ENCODE data around the gene CPNE5. TPM values are rescaled to one million over a fixed set of nuclear protein-coding genes. Genes with fewer than 3 reads are reported as not detected.

Gene CPNE5
- polyA plus RNA-seq, 3 donors, result 10.1 to 12.4 (median 11.1) TPM

DNA sequence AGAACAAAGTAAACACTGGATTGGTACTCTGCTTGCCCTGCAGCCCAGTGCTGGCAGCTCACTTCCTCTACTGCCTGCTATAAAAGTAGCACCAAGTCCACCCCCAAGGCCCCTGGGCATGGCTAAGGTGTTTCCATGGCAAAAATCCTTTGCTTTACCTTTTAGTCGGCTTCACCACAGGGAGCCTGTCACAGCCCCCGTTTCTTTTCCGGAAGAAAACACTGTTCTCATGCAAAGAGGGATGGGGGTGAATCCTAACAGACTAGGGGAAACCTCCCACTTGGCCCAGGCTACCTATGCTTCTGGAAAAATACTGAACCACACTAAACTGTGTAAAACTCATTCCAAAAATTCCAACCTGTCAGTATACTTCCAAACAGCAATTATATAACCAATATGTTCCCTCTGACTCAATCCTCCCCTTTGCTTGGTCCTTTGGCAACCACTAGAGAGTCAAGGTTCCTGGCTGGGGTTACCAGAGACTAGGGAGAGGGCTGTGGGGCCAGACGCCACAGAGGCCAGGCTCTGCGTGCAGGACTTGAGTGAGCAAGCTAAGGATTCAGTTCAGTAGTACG lies 19.2 kb upstream of the CPNE5 start:
- DNase-seq (ENCODE audit: low read depth in 3 of 3, low spot score in 2 of 3), result no peak

DNA sequence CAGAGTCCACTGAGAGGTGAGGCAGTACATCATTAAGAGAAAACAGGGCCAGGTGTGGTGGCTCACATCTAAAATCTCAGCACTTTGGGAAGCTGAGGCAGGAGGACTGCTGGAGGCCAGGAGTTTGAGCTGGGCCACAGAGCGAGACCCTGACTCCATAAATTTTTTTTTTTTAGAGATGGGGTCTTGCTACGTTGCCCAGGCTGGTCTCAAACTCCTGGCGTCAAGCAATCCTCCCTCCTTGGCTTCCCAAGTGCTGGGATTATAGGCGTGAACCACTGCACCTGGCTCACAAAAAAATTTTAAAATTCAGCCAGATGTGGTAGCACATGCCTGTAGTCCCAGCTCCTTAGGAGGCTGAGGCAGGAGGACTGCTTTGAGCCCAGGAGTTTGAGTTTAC lies 18.1 kb upstream of the CPNE5 start:
- no peak for DNase-seq (ENCODE audit: low read depth in 3 of 3, low spot score in 2 of 3)

DNA sequence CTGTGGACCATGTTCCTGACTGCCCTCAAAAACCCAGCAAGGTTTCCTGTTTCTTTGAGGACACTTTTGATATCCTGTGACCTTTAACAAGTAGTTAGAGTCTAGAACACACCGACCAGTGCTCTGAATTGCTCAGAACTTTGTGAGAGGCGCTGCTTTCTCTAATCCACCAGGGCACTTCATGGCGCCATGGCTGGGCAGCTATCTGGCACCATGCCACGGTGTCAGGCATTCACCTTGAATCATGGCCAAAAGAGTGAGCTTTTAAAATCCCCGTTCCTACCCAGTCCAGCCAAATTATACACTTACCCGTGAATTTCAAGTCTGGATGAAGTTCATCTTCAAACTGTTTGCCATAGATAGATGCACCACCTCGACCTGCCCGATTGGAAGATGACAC lies 17.0 kb upstream of the CPNE5 start:
- no peak for DNase-seq (ENCODE audit: low read depth in 3 of 3, low spot score in 2 of 3)

DNA sequence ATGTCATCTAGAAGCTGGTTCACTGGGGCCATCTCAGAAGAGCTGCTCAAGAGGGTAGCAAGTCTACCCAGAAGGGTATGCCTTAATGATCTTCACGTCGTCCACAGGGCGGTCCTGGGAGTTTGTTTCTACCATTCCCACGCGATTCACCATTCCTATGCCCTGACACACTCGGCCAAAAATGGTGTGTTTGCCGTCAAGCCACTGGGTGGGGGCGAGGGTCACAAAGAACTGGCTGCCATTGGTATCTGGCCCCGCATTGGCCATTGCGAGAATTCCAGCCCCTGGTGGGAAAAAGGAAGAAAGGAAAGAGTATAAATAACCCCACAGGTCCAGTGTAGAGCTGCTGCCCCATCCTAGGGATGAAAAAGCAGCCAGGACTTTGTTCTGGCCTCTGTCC lies 16.5 kb upstream of the CPNE5 start:
- DNase-seq (ENCODE audit: low read depth in 3 of 3, low spot score in 2 of 3), result no peak

DNA sequence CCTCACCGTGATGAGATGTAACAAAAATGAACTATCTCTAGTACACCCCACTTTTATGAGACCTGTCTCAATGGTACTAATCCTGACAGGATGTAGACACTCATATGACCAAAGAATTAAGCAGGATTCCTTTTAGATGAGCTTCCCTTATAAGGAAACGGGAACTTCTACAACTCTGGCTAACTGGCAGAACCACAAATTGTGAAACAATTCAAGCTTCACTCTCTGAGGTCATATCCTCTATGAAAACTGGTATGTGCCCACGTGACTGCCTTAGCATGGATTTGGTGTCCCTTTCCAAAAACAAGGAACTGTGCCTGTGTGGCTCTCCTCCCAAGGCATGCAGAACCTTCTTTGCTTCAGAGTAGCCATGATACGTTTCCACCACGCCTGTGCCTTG lies 14.1 kb upstream of the CPNE5 start:
- DNase-seq (ENCODE audit: low read depth in 3 of 3, low spot score in 2 of 3), result no peak

DNA sequence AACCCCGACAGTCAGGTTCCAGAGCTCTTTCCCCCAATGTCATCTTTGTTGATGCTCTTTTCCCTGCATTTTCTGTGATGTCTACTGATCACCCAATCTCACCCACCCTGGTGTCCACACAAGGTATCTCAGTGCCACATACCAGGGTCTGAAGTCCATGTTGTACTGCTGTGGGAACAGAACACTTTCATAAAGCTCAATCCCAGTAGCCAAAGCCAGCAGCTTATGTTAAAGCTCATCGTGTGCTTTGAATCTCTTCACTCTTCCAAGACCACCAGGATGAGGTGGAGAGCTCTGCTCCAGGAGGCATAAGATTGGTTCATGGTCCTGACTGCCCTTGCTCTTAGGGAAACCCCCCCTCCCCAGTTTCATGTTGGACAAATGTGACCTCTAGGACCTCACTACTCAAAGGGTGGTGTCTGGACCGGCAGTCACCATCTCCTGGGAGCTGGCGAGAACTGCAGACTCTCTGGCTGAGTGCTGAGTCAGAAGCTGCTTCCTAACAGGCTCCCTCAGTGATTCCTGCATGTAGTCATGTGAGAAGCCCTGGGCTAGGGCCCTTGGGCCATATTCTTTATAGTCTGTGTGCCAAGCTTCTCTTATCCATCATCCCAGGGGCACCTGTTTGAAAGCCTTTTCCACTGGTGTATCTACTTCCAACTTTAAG lies 13.4 kb upstream of the CPNE5 start:
- DNase-seq (ENCODE audit: low read depth in 3 of 3, low spot score in 2 of 3), result no peak

DNA sequence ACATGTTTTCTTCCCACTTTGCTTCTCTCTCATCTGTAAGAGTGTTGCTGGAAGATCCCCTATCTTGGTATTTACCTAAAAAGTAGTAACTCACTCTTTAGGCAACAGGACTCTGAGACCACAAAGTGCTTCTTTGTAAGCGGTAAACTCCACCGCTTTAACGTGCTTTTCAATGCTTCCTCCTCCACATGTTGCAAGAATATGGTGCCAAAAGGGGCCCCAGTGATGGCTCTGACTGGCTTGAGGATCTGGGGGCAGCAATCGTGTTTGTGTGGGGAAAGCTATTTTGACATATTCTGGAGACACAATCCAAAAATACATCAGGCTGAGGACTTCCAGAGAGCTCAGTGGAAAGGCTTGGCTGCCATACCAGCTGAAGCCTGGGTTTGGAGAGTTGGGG lies 12.4 kb upstream of the CPNE5 start:
- DNase-seq (ENCODE audit: low read depth in 3 of 3, low spot score in 2 of 3), result no peak

DNA sequence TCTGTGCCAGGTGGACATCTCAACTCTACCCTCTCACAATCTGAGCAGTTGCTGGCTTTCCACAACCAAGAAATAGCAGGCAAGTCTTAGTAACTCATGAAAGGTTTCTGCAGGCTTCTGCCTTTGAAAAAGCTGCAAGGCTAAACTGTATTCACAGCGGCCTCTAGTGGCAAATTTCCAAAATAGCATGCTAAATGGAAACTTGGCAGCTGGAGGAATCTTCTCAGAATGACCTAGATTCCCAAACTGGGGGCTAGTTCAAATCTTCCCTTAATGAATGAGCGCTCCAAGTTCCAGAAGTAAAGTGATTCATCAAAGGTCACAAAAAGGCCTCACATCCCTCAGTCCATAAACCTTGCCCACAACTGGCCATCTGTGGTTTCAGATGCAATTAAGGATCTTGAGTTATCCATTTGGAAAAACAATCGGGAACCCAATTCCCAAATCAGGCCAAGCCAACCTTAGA lies 11.9 kb upstream of the CPNE5 start:
- DNase-seq (ENCODE audit: low read depth in 3 of 3, low spot score in 2 of 3), result peak in 2 of 3 donors; percentile 62 to 71

DNA sequence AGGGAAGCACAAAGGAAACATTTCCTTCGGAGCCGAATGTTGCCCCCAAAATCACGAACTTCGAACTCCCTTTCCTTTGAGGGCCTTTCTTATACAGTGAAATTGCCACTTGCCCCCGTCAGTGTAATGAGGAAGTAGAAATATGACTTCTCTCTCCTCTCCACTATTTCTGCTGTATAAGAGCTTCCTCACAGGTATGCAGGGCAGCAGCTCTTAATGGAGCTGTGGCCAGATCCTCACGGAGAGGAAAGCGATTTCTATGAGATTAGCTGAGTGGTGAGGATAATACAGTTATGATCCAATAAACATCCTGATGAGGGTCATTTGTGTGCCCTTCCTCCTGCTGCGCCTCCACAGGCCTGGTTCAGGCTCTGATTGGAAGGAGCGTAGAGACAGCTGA lies 10.8 kb upstream of the CPNE5 start:
- no peak for DNase-seq (ENCODE audit: low read depth in 3 of 3, low spot score in 2 of 3)

DNA sequence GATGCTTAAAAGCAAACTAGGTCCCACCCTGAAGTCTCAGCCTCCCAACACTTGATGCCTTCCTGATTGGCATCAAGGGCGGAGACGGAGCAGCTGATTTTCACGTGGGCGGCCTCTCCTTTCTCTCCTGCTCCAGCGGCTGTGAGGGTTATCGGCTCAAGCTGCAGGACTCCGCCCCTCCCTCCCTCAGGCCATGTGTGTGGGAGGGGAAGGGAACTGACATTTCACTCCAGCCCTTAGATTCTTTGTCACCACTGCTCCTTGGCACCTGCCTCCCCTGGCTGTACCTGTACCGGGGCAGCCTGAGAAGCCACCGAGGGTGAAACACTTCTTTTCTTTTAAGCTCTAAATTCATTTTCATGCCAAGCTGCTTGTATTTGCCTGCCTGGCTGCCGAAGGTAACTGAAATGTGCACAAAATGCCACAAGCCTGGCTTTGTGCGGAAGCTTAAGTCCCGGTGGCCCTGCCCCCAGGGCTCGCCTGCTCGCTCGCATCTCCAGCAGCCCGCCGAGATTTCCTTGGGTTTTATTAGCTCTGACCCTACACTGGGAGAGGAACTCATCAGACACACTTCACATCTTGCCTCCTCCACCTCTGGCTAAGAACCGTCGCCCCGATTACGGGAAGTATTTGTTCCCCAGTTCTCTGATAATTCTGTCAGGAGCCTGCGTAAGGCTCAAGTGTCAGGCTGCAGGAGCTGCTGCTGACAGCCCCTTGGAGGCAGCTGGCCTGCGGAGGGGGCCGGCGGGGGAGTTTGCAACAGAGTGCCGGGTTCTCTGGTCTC lies 9.6 kb upstream of the CPNE5 start:
- peak in 1 of 3 donors; percentile 55 for DNase-seq (ENCODE audit: low read depth in 3 of 3, low spot score in 2 of 3)

DNA sequence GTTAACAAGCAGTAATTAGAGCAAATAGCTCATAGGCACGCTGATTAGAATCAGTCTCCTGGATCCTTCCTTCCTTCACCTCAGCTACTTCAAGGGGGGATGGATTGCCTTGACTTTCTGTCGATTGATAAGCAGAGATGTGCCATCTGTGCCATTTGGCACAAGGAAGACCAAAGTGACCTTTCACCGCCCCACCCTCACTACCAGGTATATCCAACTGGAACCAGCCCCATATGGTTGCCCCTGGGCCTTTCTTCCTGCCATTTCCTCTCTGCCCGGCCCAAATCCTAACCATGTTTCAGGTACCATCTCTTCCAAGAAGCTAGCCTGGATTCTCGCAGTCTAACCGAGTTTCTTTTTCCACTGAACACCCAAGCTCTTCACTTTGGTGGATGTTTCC lies 8.7 kb upstream of the CPNE5 start:
- DNase-seq (ENCODE audit: low read depth in 3 of 3, low spot score in 2 of 3), result no peak

DNA sequence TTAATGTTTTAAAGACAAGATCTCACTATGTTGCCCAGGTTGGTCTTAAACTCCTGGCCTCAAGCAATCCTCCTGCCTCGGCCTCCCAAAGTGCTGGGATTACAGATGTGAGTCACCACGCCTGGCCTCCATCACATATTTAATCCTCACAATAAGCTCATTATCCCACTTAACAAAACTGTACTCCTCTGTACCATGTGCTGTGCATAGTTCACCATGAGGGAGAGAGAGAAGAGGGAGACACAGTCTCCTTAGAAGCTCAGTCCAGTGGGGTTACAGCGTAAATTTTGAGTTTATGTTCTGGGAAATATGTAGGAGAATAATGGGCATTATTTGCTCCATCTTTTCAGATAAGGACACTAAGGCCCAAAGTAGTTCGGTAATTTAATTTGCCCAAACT lies 7.9 kb upstream of the CPNE5 start:
- no peak for DNase-seq (ENCODE audit: low read depth in 3 of 3, low spot score in 2 of 3)

DNA sequence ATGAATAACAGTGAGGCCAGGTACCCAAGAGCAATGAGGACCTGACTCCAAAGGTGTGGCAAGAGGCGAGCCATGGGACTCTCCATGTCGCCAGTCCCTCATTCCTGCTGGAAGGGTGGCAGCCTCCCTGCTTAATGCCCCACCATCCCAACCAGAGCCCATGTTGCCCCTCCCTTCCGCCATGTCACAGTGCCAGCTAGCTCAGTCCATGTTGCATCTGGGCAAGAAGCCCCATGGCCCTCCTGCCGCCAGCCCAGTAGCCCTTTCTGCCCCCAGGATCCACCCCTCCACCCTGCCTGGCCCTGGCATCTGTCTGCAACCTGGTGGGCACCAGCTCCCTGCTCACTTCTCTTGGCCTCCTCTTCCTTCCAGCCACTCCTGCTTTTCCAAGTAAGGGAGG lies 6.0 kb upstream of the CPNE5 start:
- DNase-seq (ENCODE audit: low read depth in 3 of 3, low spot score in 2 of 3), result no peak

DNA sequence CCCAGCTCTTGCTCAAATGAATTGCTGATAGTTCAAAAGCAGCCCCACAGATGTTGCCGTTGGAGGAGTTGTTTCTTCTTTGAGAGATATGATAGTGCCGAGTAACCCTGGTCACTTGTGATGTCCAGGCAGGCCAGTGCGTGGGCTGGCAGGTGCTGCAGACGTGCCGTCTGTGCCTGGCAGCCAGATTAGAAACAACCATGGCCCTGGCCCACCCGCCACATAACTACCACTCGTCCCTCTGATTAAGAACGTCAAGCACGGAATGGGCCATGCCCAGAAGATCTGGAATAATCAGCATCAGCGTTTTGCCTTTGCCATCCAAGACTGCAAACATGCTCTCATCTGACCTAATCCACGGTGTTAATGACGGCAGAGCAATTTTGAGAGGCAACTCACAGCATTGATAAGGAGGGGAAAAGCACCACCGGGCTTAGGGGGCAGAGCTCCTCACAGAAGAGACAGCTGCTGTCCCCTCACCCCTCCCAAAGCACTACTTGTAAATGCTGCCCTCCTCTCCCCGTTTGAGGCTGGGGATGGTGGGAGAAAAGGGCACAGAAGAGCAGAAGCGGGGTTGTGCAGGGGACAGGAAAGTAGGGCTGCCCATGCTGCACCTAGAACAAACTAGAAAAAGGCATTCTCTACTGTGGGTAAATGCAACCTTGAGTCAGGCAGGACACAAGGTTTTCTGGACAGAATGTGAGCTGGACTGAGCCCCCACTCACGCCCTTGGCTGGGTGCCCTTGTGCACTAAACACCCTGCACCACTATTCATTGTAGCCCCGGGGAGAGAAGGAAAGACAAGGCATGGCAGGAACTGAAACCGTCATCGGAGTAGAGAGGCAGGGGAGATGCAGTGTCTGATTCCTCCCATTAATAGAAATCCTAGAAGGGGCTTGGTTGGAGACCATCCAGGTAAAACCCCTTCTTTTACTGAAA lies 5.3 kb upstream of the CPNE5 start:
- DNase-seq (ENCODE audit: low read depth in 3 of 3, low spot score in 2 of 3), result no peak

DNA sequence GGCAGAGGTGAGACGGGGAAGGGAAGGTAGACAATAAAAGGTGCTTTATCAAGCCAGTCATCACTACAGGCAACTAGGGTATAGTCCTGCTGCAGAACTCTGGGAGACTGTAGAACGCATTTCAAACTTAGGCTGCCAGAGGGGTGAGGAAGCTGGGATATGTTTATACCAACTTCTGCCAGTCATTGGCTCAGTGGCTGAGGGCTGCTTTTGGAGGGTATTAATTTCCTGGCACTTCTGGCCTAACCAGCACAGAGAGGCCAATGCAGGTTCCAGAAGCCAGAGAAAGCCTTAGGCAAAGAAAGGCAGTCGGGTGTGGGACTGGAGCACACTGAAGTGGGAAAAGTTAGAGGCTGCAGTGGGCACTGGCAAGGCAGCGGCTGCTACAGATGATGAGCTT lies 3.9 kb upstream of the CPNE5 start:
- no peak for DNase-seq (ENCODE audit: low read depth in 3 of 3, low spot score in 2 of 3)

DNA sequence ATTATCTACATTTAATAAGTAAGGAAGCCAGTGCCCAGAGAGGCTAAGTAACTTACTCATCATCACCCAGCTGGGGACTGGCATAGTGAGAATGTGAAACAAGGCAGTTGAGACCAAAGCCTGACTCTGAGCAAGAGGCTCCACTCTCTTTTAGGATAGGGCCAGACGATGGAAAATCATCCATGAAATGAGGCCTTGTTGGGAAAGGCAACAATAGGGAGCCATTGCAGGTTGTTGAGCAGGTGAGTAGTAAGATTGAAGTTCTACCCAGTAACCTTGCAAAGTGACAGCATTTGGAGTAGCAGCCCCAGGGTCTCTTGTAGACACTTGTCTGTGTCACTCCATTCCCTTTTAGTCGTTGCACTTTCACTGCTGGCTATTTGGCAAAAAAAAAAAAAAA lies 2.5 kb upstream of the CPNE5 start:
- DNase-seq (ENCODE audit: low read depth in 3 of 3, low spot score in 2 of 3), result no peak

DNA sequence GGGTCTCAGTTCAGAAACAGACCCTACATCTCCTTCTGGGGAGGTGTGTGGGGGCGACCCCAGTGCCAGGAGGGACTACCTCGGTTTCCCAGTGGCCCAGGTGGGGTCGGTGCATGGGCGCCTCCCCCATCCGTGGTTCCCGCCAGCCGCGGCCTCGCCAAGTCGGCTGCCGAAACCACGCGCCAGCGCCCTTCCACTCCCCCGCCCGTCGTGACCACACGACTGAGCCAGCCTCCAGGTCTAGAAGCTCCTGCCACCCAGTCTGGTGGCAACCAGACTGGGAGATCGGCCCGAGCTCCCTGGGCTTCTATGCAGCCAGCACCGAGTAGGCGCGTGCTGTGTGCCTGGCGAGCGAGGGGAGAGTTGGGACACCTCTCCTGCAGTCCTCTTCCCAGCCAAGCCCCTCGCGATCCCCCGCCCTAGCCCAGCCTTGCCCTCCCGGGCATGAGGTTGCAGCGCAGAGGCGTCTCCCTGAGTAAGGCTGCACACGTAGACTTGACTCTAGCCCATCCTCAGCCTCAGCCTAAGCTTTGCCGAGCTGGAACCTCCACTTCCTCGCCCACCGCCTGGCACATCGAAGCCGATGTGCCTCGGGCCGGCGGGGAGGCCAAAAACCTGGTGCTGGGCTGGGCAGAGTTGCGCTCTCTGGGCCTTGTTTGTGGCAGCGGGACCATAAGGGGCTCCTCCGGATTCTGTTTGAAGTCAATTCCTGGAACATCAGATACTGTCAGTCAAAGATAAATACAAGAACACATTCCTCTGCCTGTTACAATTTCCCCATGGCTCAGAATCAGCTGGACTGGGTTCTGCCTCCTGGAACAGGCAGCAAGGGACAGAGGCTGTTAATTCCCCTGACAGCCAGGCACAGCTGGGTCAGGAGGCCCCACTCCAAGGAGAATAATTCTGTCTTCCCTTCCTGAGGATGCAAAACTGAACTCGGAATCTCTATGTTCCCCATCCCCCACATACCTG lies 1.5 kb upstream of the CPNE5 start:
- no peak for DNase-seq (ENCODE audit: low read depth in 3 of 3, low spot score in 2 of 3)

DNA sequence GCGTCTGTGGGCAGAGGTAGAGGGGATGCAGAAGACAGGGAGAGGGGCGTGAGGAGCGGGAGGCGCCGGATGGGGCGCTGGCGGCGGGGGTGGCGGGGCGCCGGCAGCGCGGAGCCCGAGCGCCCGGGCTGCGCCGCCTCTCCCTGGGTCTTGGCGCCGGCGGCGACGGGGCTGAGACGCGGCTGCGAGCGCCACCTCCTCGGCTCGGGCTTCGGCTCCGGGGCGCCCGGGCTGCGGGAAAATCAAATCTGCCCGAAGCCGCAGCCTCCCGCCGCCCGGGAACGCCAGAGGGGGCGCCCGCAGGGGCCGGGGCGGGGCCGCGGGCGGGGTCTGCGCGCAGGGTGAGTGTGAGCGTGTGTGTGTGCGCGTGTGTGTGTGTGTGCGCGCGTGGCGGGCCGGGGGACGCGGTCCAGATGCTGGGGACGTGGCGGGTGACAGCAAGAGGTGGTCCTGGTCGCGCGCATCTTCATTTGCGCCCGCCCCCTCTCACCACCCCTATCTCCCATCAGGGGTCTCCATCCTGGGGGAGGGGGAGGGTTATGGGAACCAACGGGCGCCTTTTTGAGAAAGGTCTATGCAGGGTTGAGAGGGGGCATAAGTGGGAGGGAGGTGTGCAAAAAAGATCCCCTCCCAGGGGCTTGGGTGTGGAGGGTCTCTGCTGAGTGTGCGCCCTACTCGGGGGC lies 646 bp upstream of the CPNE5 start:
- no peak for DNase-seq (ENCODE audit: low read depth in 3 of 3, low spot score in 2 of 3)

DNA sequence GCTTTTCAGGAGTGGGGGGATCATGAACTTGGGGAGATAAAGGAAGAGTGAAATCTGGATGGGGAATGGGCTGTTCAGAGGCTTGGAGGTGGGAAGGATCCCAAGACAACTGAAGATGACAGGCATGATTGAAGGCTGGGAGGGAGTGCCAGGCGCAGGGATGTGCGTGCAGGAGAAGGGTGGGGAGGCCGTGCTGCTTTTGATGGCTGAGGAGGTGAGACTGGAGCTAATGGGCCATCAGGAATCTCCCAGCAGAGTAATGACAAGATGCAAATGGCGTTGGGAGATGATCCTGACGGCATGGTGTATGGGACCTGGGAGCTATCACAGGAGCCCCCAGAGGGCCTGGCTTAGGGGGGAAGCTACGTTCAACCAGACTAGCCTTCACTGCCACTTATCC lies 1.6 kb downstream of the CPNE5 start:
- DNase-seq (ENCODE audit: low read depth in 3 of 3, low spot score in 2 of 3), result no peak

Data from right renal cortex interstitium (tissue), 3 donors.